Kasumi-1 (cell line): ENCODE data around the gene ERICH6.

Experiments
- DNase-seq, 2 experiments: peaks; one replicate each; lab custom pipeline; 2025; lab: John Stamatoyannopoulos, UW

ERICH6 gene

GRCh38 chr3:150613709-150614480 is 89.8 kb downstream of the ERICH6 start:
- no peak for DNase-seq

DNA sequence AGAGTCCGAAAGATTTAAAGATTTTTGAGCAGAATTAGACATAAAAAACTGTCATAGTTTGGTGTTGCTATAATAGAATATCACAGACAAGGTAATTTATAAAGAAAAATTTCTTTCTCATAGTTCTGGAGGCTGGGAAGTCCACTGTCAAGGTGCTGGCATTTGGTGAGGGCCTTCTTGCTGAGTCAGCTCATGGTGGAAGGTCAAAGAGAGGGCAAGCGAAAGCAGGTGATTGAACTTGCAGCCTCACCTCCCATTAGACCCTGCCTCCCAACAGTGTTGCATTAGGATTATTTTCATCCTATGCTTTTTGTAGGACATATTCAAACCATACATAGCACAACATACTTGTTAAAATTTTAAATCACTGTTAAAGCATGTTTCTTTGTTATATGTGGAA is 90.7 kb downstream of the ERICH6 start:
- no peak for DNase-seq

- no peak for DNase-seq
Observed at GRCh38 chr3:150612494-150612893, 91.2 kb downstream of the ERICH6 start.

DNA sequence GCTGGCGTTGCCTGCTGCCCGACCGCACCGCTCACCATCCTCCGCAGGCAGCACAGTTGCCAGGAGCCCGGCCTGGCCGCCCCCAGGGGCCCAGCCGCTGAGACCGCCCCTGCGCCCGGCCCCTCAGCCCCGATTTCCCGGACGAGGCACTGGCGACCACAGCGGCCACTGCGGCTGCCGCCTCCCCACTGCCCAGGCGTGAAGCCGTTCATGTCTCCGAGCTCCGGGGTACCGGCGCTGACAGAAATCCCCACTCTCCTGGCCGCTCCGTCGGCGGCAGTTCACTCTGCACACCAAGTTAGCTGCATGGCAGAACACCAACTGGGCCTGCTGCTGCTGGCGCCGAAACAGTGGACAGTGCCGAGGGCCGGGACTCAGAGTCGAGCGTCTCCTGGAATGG is 92.1 kb downstream of the ERICH6 start:
- no peak for DNase-seq

DNA sequence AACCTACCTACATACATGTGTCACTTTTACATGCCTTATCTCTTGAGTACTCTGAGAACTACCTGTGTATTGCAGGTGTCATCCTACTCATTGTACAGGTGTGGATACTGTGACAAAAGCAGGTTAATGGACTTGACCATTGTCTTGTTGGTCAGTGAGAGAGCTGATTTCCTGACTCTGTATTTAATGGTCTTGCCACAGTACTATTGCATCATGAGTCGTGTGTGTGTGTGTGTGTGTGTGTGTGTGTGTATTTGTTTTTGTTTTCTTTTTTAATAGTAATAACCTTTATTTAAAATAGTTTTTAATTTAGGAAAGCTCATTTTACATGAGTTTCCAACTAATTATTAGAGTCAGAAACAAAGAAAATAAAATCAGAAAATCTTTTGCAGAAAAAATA is 92.9 kb downstream of the ERICH6 start:
- DNase-seq: no peak

DNA sequence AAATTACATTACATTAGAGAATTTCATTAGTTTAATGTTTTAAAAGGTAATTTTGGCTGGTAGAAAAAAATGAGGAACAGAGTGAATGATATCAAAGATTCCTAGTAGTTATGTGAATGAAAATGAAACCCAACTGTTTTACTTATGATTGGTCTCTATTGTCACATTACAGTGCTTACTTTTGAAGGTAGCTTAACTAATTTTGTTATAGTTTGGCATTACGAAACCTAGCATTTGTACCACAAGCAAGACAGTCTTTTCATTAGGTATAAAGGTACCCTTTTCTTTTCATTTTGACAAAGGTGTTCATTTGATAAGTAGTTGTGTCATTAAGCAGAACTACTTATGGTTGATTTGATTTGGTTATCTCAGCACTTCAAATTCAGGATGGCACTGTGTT is 93.7 kb downstream of the ERICH6 start:
- no peak for DNase-seq
